HEK293 (cell line): ENCODE measurements around the gene CDCP2.
A peak's percentile ranks its signal among the peaks of the same experiment; 100 is the strongest.

ENCODE experiments used
- CTCF ChIA-PET: fragments of 350-600 bp; formaldehyde crosslinking; extraction: SDS; loops from one replicate; lab custom pipeline; 2021; ENCODE audit warnings: antibody characterized with exemption; lab: Yijun Ruan, JAX
- POLR2A ChIA-PET: fragments of 300-600 bp; formaldehyde crosslinking; extraction: SDS; loops from one replicate; lab custom pipeline; 2020; ENCODE audit warnings: antibody characterized with exemption, inconsistent platforms; lab: Yijun Ruan, JAX
- H3K27ac ChIP-seq: fragments of 200-500 bp; sonication (Bioruptor generic); 2 replicates; pipeline ENCODE4 v1.5.1; 2014; ENCODE audit warnings: low read depth, low read length, control low read depth, inconsistent platforms; ENCODE audit errors: extremely low read depth
- H3K36me3 ChIP-seq, 2 experiments: fragments of 200-500 bp in 1 of 2; sonication (Bioruptor generic) in 1 of 2; 1 replicate in 1 of 2; 2 replicates in 1 of 2; pipeline ENCODE4 v1.5.1; 2014 to 2017; ENCODE audit warnings: inconsistent platforms in 2 of 2, low read length in 2 of 2; ENCODE audit not compliant: control insufficient read depth in 2 of 2, insufficient read depth in 1 of 2
- H3K4me1 ChIP-seq: fragments of 200-500 bp; sonication (Bioruptor generic); 2 replicates; pipeline ENCODE4 v1.5.1; 2014; ENCODE audit warnings: mild to moderate bottlenecking, low read length, inconsistent platforms; ENCODE audit not compliant: control insufficient read depth, insufficient read depth
- H3K4me3 ChIP-seq: 2 replicates; pipeline ENCODE4 v1.5.1; 2011; ENCODE audit warnings: low read depth, mild to moderate bottlenecking, control low read depth, low read length, moderate library complexity
- H3K9me3 ChIP-seq: fragments of 200-500 bp; sonication (Bioruptor generic); 2 replicates; pipeline ENCODE4 v1.5.1; 2014; ENCODE audit warnings: low read depth, low read length, inconsistent platforms; ENCODE audit not compliant: control insufficient read depth, insufficient read depth
- GLI2 ChIP-seq: fragments of 450-650 bp; formaldehyde crosslinking; IDR thresholded peaks from 2 replicates; pipeline ENCODE4; 2017; ENCODE audit warnings: missing biosample characterization, missing genetic modification characterization, low read depth, borderline replicate concordance
- KLF1 ChIP-seq: fragments of 450-650 bp; formaldehyde crosslinking; IDR thresholded peaks from 2 replicates; pipeline ENCODE4 v1.5.1; 2016; ENCODE audit warnings: missing biosample characterization, missing genetic modification characterization
- KLF10 ChIP-seq: fragments of 450-650 bp; IDR thresholded peaks from 2 replicates; pipeline ENCODE4 v1.5.1; 2018; ENCODE audit warnings: missing biosample characterization, mild to moderate bottlenecking, missing genetic modification characterization
- KLF9 ChIP-seq: fragments of 450-650 bp; formaldehyde crosslinking; IDR thresholded peaks from 2 replicates; pipeline ENCODE4 v1.5.1; 2016; ENCODE audit warnings: missing biosample characterization, missing genetic modification characterization, low read depth
- OSR2 ChIP-seq: fragments of 450-650 bp; formaldehyde crosslinking; IDR thresholded peaks from 2 replicates; pipeline ENCODE4 v1.5.1; 2016; ENCODE audit warnings: missing biosample characterization, missing genetic modification characterization
- PATZ1 ChIP-seq: fragments of 450-650 bp; formaldehyde crosslinking; IDR thresholded peaks from 2 replicates; pipeline ENCODE4 v1.5.1; 2016; ENCODE audit warnings: missing biosample characterization, missing genetic modification characterization
- SALL2 ChIP-seq: fragments of 450-650 bp; formaldehyde crosslinking; IDR thresholded peaks from 2 replicates; pipeline ENCODE4 v1.5.0; 2017; ENCODE audit warnings: missing biosample characterization, mild to moderate bottlenecking, missing genetic modification characterization, borderline replicate concordance
- ZBTB7A ChIP-seq: fragments of 450-650 bp; formaldehyde crosslinking; IDR thresholded peaks from 2 replicates; pipeline ENCODE4 v1.5.1; 2016; ENCODE audit warnings: low read depth, missing biosample characterization, missing genetic modification characterization
- ZFP3 ChIP-seq: fragments of 450-650 bp; formaldehyde crosslinking; IDR thresholded peaks from 2 replicates; pipeline ENCODE4 v1.5.1; 2016; ENCODE audit warnings: low read depth, missing biosample characterization, missing genetic modification characterization
- ZIC2 ChIP-seq: fragments of 450-650 bp; formaldehyde crosslinking; IDR thresholded peaks from 2 replicates; pipeline ENCODE4 v1.5.1; 2016; ENCODE audit warnings: missing biosample characterization, missing genetic modification characterization
- ZNF133 ChIP-seq: fragments of 450-650 bp; formaldehyde crosslinking; IDR thresholded peaks from 2 replicates; pipeline ENCODE4 v1.5.1; 2016; ENCODE audit warnings: missing biosample characterization, missing genetic modification characterization
- ZNF341 ChIP-seq: fragments of 450-650 bp; formaldehyde crosslinking; IDR thresholded peaks from 2 replicates; pipeline ENCODE4; 2016; ENCODE audit warnings: low read depth, missing biosample characterization, missing genetic modification characterization
- ZNF350 ChIP-seq: fragments of 450-650 bp; formaldehyde crosslinking; IDR thresholded peaks from 2 replicates; pipeline ENCODE4 v1.5.0; 2017; ENCODE audit warnings: missing biosample characterization, mild to moderate bottlenecking, missing genetic modification characterization
- ZNF354C ChIP-seq: fragments of 450-650 bp; formaldehyde crosslinking; IDR thresholded peaks from 2 replicates; pipeline ENCODE4 v1.5.1; 2016; ENCODE audit warnings: missing biosample characterization, missing genetic modification characterization, low read depth, borderline replicate concordance
- ZNF37A ChIP-seq: fragments of 450-650 bp; IDR thresholded peaks from 2 replicates; pipeline ENCODE4 v1.5.1; 2018; ENCODE audit warnings: missing biosample characterization, missing genetic modification characterization
- ZNF423 ChIP-seq: fragments of 450-650 bp; formaldehyde crosslinking; IDR thresholded peaks from 2 replicates; pipeline ENCODE4 v1.5.1; 2016; ENCODE audit warnings: missing biosample characterization, missing genetic modification characterization
- ZNF433 ChIP-seq: fragments of 450-650 bp; formaldehyde crosslinking; IDR thresholded peaks from 2 replicates; pipeline ENCODE4 v1.5.1; 2016; ENCODE audit warnings: missing biosample characterization, missing genetic modification characterization, low read depth
- ZNF530 ChIP-seq: fragments of 450-650 bp; formaldehyde crosslinking; IDR thresholded peaks from 2 replicates; pipeline ENCODE4 v1.5.1; 2016; ENCODE audit warnings: low read depth, missing biosample characterization, missing genetic modification characterization
- ZNF549 ChIP-seq: fragments of 450-650 bp; IDR thresholded peaks from 2 replicates; pipeline ENCODE4 v1.5.1; 2018; ENCODE audit warnings: missing biosample characterization, missing genetic modification characterization, mild to moderate bottlenecking, inconsistent platforms, moderate library complexity
- ZNF623 ChIP-seq: fragments of 450-650 bp; formaldehyde crosslinking; IDR thresholded peaks from 2 replicates; pipeline ENCODE4 v1.5.1; 2016; ENCODE audit warnings: missing biosample characterization, missing genetic modification characterization
- ZNF624 ChIP-seq: fragments of 450-650 bp; formaldehyde crosslinking; IDR thresholded peaks from 2 replicates; pipeline ENCODE4 v1.5.1; 2017; ENCODE audit warnings: missing biosample characterization, missing genetic modification characterization
- ZNF626 ChIP-seq: fragments of 450-650 bp; sonication (Bioruptor Pico); formaldehyde crosslinking; IDR thresholded peaks from 2 replicates; pipeline ENCODE4 v1.5.1; 2018; ENCODE audit warnings: missing biosample characterization, missing genetic modification characterization, inconsistent platforms
- ZNF645 ChIP-seq: fragments of 450-650 bp; formaldehyde crosslinking; IDR thresholded peaks from 2 replicates; pipeline ENCODE4; 2016; ENCODE audit warnings: missing biosample characterization, missing genetic modification characterization
- ZNF843 ChIP-seq: fragments of 450-650 bp; formaldehyde crosslinking; IDR thresholded peaks from 2 replicates; pipeline ENCODE4 v1.5.1; 2016; ENCODE audit warnings: missing biosample characterization, missing genetic modification characterization

CDCP2 gene

GRCh38 chr1:54163051-54163450, 10.3 kb upstream of the CDCP2 start:
- H3K36me3 ChIP-seq: no peaks in the 10 kb centered on the region
- H3K4me3 ChIP-seq: no peak overlapping the region
- no peak overlapping the region for H3K27ac ChIP-seq
- ChIA-PET CTCF (interaction anchor here (0.6 to 0.7 kb wide), 3 partner anchors 41 to 407 kb away, joined by 3 read pairs; no protein-coding TSS in a partner anchor), POLR2A (interaction anchor here (1.0 kb wide), 1 partner anchor 37 kb away, joined by 4 read pairs; the partner anchor contains the start of genes CYB5RL and MRPL37)
- no peaks in the 10 kb centered on the region; the same call in 1 of the 2 replicates for H3K4me1 ChIP-seq
- TF ChIP-seq OSR2 (tag by site-specific recombination): peak; percentile 59
- TF ChIP-seq KLF1 (tag by site-specific recombination): peak; percentile 34
- TF ChIP-seq ZNF423 (tag by site-specific recombination): no peak
- TF ChIP-seq ZNF133 (tag by site-specific recombination): no peak
- peak; percentile 77 for TF ChIP-seq ZIC2 (tag by site-specific recombination)
- H3K9me3 ChIP-seq: no peaks in the 10 kb centered on the region

- ChIA-PET CTCF (interaction anchor here (1.0 kb wide), 1 partner anchor 20 kb away, joined by 5 read pairs; no protein-coding TSS in a partner anchor), POLR2A (no interaction called here)
- Histone ChIP-seq H3K4me3 (no peak overlapping the region), H3K36me3 (no peaks in the 10 kb centered on the region), H3K9me3 (no peaks in the 10 kb centered on the region), H3K27ac (no peak overlapping the region), H3K4me1 (no peaks in the 10 kb centered on the region; the same call in 1 of the 2 replicates)
- no peak for TF ChIP-seq ZBTB7A
- no peak for TF ChIP-seq ZNF549 (tag by site-specific recombination)
- TF ChIP-seq ZNF341 (tag by site-specific recombination): no peak
- TF ChIP-seq ZNF624 (tag by site-specific recombination): no peak
- no peak for TF ChIP-seq ZNF37A
- no peak for TF ChIP-seq GLI2 (tag by site-specific recombination)
- TF ChIP-seq ZNF530: no peak
- no peak for TF ChIP-seq KLF10 (tag by site-specific recombination)
- no peak for TF ChIP-seq ZNF626 (tag by site-specific recombination)
- no peak for TF ChIP-seq ZNF645 (tag by site-specific recombination)
Measured at GRCh38 chr1:54161495-54162168, 8.8 kb upstream of the CDCP2 start.

- Histone ChIP-seq H3K4me1 (no peaks in the 10 kb centered on the region; the same call in 1 of the 2 replicates), H3K9me3 (no peaks in the 10 kb centered on the region)
- CTCF ChIA-PET: no interaction called here
- TF ChIP-seq KLF9 (no peak), ZNF350 (tag by site-specific recombination) (no peak), SALL2 (tag by site-specific recombination) (no peak), PATZ1 (tag by site-specific recombination) (no peak), ZNF354C (tag by site-specific recombination) (no peak), ZNF843 (no peak), ZFP3 (tag by site-specific recombination) (no peak), ZNF433 (tag by site-specific recombination) (no peak), ZNF623 (tag by site-specific recombination) (no peak)
- TF ChIP-seq, all 188 proteins: peak for 0
- Histone ChIP-seq H3K4me3 (no peak overlapping the region), H3K27ac (no peak overlapping the region), H3K36me3 (no peaks in the 10 kb centered on the region)
- POLR2A ChIA-PET: no interaction called here
Measured at GRCh38 chr1:54160351-54160750, 7.6 kb upstream of the CDCP2 start.
